ENCODE results near the gene UBE2C.

GRCh38 chr20:45792317-45793118, 19.9 kb upstream of the UBE2C start:
- TF ChIP-seq, protein P1, sequence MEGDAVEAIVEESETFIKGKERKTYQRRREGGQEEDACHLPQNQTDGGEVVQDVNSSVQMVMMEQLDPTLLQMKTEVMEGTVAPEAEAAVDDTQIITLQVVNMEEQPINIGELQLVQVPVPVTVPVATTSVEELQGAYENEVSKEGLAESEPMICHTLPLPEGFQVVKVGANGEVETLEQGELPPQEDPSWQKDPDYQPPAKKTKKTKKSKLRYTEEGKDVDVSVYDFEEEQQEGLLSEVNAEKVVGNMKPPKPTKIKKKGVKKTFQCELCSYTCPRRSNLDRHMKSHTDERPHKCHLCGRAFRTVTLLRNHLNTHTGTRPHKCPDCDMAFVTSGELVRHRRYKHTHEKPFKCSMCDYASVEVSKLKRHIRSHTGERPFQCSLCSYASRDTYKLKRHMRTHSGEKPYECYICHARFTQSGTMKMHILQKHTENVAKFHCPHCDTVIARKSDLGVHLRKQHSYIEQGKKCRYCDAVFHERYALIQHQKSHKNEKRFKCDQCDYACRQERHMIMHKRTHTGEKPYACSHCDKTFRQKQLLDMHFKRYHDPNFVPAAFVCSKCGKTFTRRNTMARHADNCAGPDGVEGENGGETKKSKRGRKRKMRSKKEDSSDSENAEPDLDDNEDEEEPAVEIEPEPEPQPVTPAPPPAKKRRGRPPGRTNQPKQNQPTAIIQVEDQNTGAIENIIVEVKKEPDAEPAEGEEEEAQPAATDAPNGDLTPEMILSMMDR (IDR thresholded peaks at IDR 0.05): no peak
- TF ChIP-seq EZH2 (IDR thresholded peaks at IDR 0.05; ENCODE audit: borderline replicate concordance, insufficient read depth, low read depth, low read length, poor library complexity, severe bottlenecking): no peak
